ENCODE measurements around the gene TACR1. TPM values are rescaled to one million over a fixed set of nuclear protein-coding genes. Genes with fewer than 3 reads are reported as not detected.

The TACR1 gene
- polyA plus RNA-seq, 1 of the 3 experiments (the other 2 are of a cell fraction) = under 0.01 TPM

- no peak for TF ChIP-seq RFX5 (IDR thresholded peaks at IDR 0.05; ENCODE audit: low read length)
- no peak for TF ChIP-seq ZBTB33 (IDR thresholded peaks at IDR 0.05; ENCODE audit: borderline replicate concordance, low read depth)
- TF ChIP-seq GABPA (IDR thresholded peaks at IDR 0.05; ENCODE audit: low read depth) = no peak
- TF ChIP-seq TAF1 (IDR thresholded peaks at IDR 0.05; ENCODE audit: borderline replicate concordance, low read depth, low read length) = no peak
- TF ChIP-seq MAX (IDR thresholded peaks at IDR 0.05; ENCODE audit: low read depth) = no peak
- no peak for TF ChIP-seq MEF2A (IDR thresholded peaks at IDR 0.05; ENCODE audit: borderline replicate concordance, low read depth)
- TF ChIP-seq POLR2AphosphoS5 (IDR thresholded peaks at IDR 0.05; ENCODE audit: low read depth, low read length) = no peak
- no peak for TF ChIP-seq USF2 (IDR thresholded peaks at IDR 0.05; ENCODE audit: borderline replicate concordance, low read depth, low read length)
- no peaks in the 10 kb centered on the region for H3K9me3 ChIP-seq
- H3K4me3 ChIP-seq (ENCODE audit: low read depth in 2 of 2, low read length in 1 of 2) = no peak overlapping the region
- H3K27ac ChIP-seq (ENCODE audit: low read depth in 2 of 2, low read length in 1 of 2) = no peak overlapping the region
- ChIA-PET POLR2A (no interaction called here), CTCF (interaction anchor here (1.3 kb wide), 1 partner anchor 23 kb away, joined by 3 read pairs; no protein-coding TSS in a partner anchor)
- no peak overlapping the region for H2AFZ ChIP-seq (ENCODE audit: low read depth)
- H3K36me3 ChIP-seq (replicated peaks in 1 of 2; ENCODE audit: control insufficient read depth in 1 of 2, insufficient read depth in 2 of 2, low read length in 1 of 2) = no peaks in the 10 kb centered on the region
- H3K79me2 ChIP-seq (ENCODE audit: insufficient read depth) = no peaks in the 10 kb centered on the region
- H3K4me2 ChIP-seq = no peak overlapping the region
- no peaks in the 10 kb centered on the region for H3K27me3 ChIP-seq (ENCODE audit: insufficient read depth)
- no peak overlapping the region for H3K9ac ChIP-seq
- no peaks in the 10 kb centered on the region for H3K4me1 ChIP-seq (ENCODE audit: control insufficient read depth in 1 of 2, insufficient read depth in 2 of 2, low read depth in 1 of 2, low read length in 1 of 2)
- no peaks in the 10 kb centered on the region for H3F3A ChIP-seq (replicated peaks; ENCODE audit: insufficient read depth)
- no peak for DNase-seq
- no peaks in the 10 kb centered on the region for H4K20me1 ChIP-seq (ENCODE audit: insufficient read depth)
- no peaks in the 10 kb centered on the region for H3K9me2 ChIP-seq
These were observed 174.1 kb downstream of the TACR1 start for GRCh38 chr2:75025216-75025615.

- WGBS (ENCODE audit: low lambda C conversion rate) = 90% methylated on average over 3 of the region's 3 CpGs
- Histone ChIP-seq H3K9me3 (no peaks in the 10 kb centered on the region), H3K4me2 (no peak overlapping the region), H3K27ac (ENCODE audit: low read depth in 2 of 2, low read length in 1 of 2) (no peak overlapping the region), H3K9ac (no peak overlapping the region), H3K4me1 (ENCODE audit: control insufficient read depth in 1 of 2, insufficient read depth in 2 of 2, low read depth in 1 of 2, low read length in 1 of 2) (no peaks in the 10 kb centered on the region), H4K20me1 (ENCODE audit: insufficient read depth) (no peaks in the 10 kb centered on the region), H3F3A (replicated peaks; ENCODE audit: insufficient read depth) (no peaks in the 10 kb centered on the region), H2AFZ (ENCODE audit: low read depth) (no peak overlapping the region), H3K4me3 (ENCODE audit: low read depth in 2 of 2, low read length in 1 of 2) (no peak overlapping the region), H3K79me2 (ENCODE audit: insufficient read depth) (no peaks in the 10 kb centered on the region), H3K27me3 (ENCODE audit: insufficient read depth) (no peaks in the 10 kb centered on the region), H3K9me2 (no peaks in the 10 kb centered on the region), H3K36me3 (replicated peaks in 1 of 2; ENCODE audit: control insufficient read depth in 1 of 2, insufficient read depth in 2 of 2, low read length in 1 of 2) (no peaks in the 10 kb centered on the region)
- TF ChIP-seq JUND (IDR thresholded peaks at IDR 0.05) (no peak), FOXM1 (IDR thresholded peaks at IDR 0.05; ENCODE audit: low read depth) (no peak), RAD21 (IDR thresholded peaks at IDR 0.05; ENCODE audit: low read length) (no peak), TCF12 (IDR thresholded peaks at IDR 0.05) (no peak), MEF2A (IDR thresholded peaks at IDR 0.05; ENCODE audit: borderline replicate concordance, low read depth) (no peak), RFX5 (IDR thresholded peaks at IDR 0.05; ENCODE audit: low read length) (no peak), TEAD4 (IDR thresholded peaks at IDR 0.05; ENCODE audit: borderline replicate concordance, insufficient read depth) (no peak), SIN3A (IDR thresholded peaks at IDR 0.05; ENCODE audit: borderline replicate concordance, low read depth, low read length) (no peak), YY1 (IDR thresholded peaks at IDR 0.05; ENCODE audit: low read depth) (no peak), ZBTB33 (IDR thresholded peaks at IDR 0.05; ENCODE audit: borderline replicate concordance, low read depth) (no peak), FOSL2 (IDR thresholded peaks at IDR 0.05; ENCODE audit: borderline replicate concordance, low read depth) (no peak), PBX3 (IDR thresholded peaks at IDR 0.05) (no peak), GATA2 (CRISPR knock-in tag; IDR thresholded peaks at IDR 0.05) (no peak), EP300 (IDR thresholded peaks at IDR 0.05; ENCODE audit: borderline replicate concordance in 1 of 2, low read depth in 1 of 2, low read length in 1 of 2) (no peak), FOXJ3 (CRISPR knock-in tag; IDR thresholded peaks at IDR 0.05) (no peak)
- CTCF ChIA-PET = interaction anchor here (1.3 kb wide), 1 partner anchor 22 kb away, joined by 3 read pairs; no protein-coding TSS in a partner anchor
- POLR2A ChIA-PET = no interaction called here
- DNase-seq = no peak
These were observed 175.5 kb downstream of the TACR1 start for GRCh38 chr2:75023666-75024455.
